Hindlimb muscle (tissue), 1 donor: ENCODE results near the gene PLD6. TPM values are rescaled to one million over a fixed set of nuclear protein-coding genes. Genes with fewer than 3 reads are reported as not detected.
"Not testable (repeated sequence)": the region's sequence is repeated elsewhere in the genome, so short reads cannot be mapped to it uniquely, and the experiment has no call there.

Source experiments
- DNase-seq: peaks from one replicate; pipeline ENCODE4 v3.0.0-alpha.2; 2013
- polyA plus RNA-seq: library from polyadenylated mRNA; unstranded; fragments of 120-200 nt; gene quantifications from one replicate; pipeline ENCODE4 v1.2.1, GENCODE V29; 2013; ENCODE audit not compliant: insufficient read length

Gene PLD6
- polyA plus RNA-seq, 1 donor: 5.0 TPM

- no peak for DNase-seq
Measured at GRCh38 chr17:17175917-17176316, 30.2 kb downstream of the PLD6 start.

GRCh38 chr17:17175340-17175739 lies 30.8 kb downstream of the PLD6 start:
- DNase-seq: no peak

- no peak for DNase-seq
Measured at GRCh38 chr17:17173921-17174320, 32.2 kb downstream of the PLD6 start.

GRCh38 chr17:17172990-17173389 lies 33.1 kb downstream of the PLD6 start:
- DNase-seq: no peak

- DNase-seq: no peak
Measured at GRCh38 chr17:17172001-17172939, 33.9 kb downstream of the PLD6 start.

GRCh38 chr17:17171186-17171585 lies 34.9 kb downstream of the PLD6 start:
- DNase-seq: no peak

GRCh38 chr17:17170346-17170985 lies 35.7 kb downstream of the PLD6 start:
- DNase-seq: no peak

- no peak for DNase-seq
Measured at GRCh38 chr17:17169396-17169795, 36.7 kb downstream of the PLD6 start.

GRCh38 chr17:17168401-17168800 lies 37.7 kb downstream of the PLD6 start:
- no peak for DNase-seq

GRCh38 chr17:17167986-17168385 lies 38.1 kb downstream of the PLD6 start:
- DNase-seq: no peak

GRCh38 chr17:17167356-17167755 lies 38.8 kb downstream of the PLD6 start:
- no peak for DNase-seq

GRCh38 chr17:17166446-17166845 lies 39.7 kb downstream of the PLD6 start:
- no peak for DNase-seq

- no peak for DNase-seq
Measured at GRCh38 chr17:17165666-17166308, 40.3 kb downstream of the PLD6 start.

- DNase-seq: no peak
Measured at GRCh38 chr17:17164676-17165075, 41.5 kb downstream of the PLD6 start.

GRCh38 chr17:17164156-17164555 lies 42.0 kb downstream of the PLD6 start:
- DNase-seq: no peak

GRCh38 chr17:17161759-17162158 lies 44.4 kb downstream of the PLD6 start:
- no peak for DNase-seq

GRCh38 chr17:17161121-17161520 lies 45.0 kb downstream of the PLD6 start:
- no peak for DNase-seq

- DNase-seq: no peak
Measured at GRCh38 chr17:17159571-17159970, 46.6 kb downstream of the PLD6 start.

GRCh38 chr17:17158506-17158905 lies 47.6 kb downstream of the PLD6 start:
- not testable (repeated sequence) for DNase-seq

- no peak for DNase-seq
Measured at GRCh38 chr17:17157041-17157440, 49.1 kb downstream of the PLD6 start.

- DNase-seq: no peak
Measured at GRCh38 chr17:17156511-17156910, 49.6 kb downstream of the PLD6 start.

- no peak for DNase-seq
Measured at GRCh38 chr17:17156107-17156506, 50.0 kb downstream of the PLD6 start.

- DNase-seq: no peak
Measured at GRCh38 chr17:17155568-17155967, 50.6 kb downstream of the PLD6 start.
